IMR-90 (cell line): ENCODE results near the gene RPUSD4.

Experiments used
- MAFK ChIP-seq: IDR thresholded peaks from 2 replicates; pipeline ENCODE4 v1.6.1; 2012; ENCODE audit warnings: low read depth, low read length, improper control_type of control experiment
- POLR2A ChIP-seq: IDR thresholded peaks from 2 replicates; pipeline ENCODE4 v1.6.1; 2012; ENCODE audit warnings: mild to moderate bottlenecking, low read depth, low read length
- RAD21 ChIP-seq: IDR thresholded peaks from 2 replicates; pipeline ENCODE4 v1.6.1; 2012; ENCODE audit warnings: low read length, improper control_type of control experiment
- RFX5 ChIP-seq: IDR thresholded peaks from 2 replicates; pipeline ENCODE4 v1.8.0; 2012; ENCODE audit warnings: low read depth, mild to moderate bottlenecking, low read length, moderate library complexity
- SMC3 ChIP-seq: fragments of 150-350 bp; IDR thresholded peaks from 2 replicates; pipeline ENCODE4 v1.6.1; 2016; ENCODE audit warnings: low read depth, mild to moderate bottlenecking, antibody characterized with exemption, low read length, moderate library complexity
- TF ChIP-seq, protein P1 (sequence below): conservative IDR thresholded peaks from 2 replicates; pipeline ENCODE4 v1.5.1; 2012; ENCODE audit warnings: mild to moderate bottlenecking, low read depth, low read length, improper control_type of control experiment

DNA sequence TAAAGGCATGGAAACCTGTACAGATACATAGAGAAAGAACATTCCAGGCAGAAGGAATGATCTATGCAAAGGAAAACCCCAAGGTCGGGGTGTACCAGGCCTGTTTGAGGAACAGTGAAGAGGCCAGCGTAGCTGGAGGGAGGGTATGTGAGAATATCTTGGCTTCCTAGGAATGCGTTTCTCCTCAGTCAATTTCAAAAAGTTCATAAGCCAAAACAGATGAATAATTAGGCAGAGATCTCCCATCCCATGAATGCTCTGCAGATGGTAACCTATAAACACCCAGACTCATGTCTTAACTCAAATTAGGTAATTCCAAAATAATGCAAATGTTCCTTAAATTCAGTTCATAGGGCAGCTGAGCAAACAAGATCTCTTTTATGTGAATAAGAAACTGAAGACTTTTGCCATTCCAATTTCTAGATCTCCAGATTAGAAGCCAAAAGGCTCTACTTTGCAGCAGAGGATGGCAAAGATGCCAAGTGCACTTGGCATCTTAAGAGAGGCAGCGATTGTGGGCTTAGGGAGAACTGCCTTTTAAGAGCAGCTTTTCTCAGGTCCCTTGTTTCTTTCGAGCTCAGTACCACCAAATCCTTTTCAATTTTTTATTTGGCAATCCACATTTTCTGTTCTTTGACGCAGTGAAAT is 13.3 kb upstream of the RPUSD4 start:
- TF ChIP-seq RFX5 (no peak), SMC3 (no peak), RAD21 (no peak), POLR2A (no peak), MAFK (no peak)
- TF ChIP-seq, protein P1, sequence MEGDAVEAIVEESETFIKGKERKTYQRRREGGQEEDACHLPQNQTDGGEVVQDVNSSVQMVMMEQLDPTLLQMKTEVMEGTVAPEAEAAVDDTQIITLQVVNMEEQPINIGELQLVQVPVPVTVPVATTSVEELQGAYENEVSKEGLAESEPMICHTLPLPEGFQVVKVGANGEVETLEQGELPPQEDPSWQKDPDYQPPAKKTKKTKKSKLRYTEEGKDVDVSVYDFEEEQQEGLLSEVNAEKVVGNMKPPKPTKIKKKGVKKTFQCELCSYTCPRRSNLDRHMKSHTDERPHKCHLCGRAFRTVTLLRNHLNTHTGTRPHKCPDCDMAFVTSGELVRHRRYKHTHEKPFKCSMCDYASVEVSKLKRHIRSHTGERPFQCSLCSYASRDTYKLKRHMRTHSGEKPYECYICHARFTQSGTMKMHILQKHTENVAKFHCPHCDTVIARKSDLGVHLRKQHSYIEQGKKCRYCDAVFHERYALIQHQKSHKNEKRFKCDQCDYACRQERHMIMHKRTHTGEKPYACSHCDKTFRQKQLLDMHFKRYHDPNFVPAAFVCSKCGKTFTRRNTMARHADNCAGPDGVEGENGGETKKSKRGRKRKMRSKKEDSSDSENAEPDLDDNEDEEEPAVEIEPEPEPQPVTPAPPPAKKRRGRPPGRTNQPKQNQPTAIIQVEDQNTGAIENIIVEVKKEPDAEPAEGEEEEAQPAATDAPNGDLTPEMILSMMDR = no peak
